Left cardiac atrium (tissue), 4 donors: Measurements from ENCODE around the gene UBAP2L. TPM values are rescaled to one million over a fixed set of nuclear protein-coding genes. Genes with fewer than 3 reads are reported as not detected.

Experiments
- ATAC-seq, 2 donors: fragments of 200-7000 bp; cut with Tn5 transposase; one replicate each; pipeline ENCODE4 v1.9.1; 2020; ENCODE audit warnings: mild to moderate bottlenecking in 2 of 2, moderate library complexity in 2 of 2
- DNase-seq: peaks from one replicate; pipeline ENCODE4 v3.0.0-alpha.2; 2020
- intact Hi-C, 2 donors: fragments of 100-400 bp; cut with DNase I; formaldehyde crosslinking; loops; one replicate each; pipeline versions ENCODE4 v1.14.1 to v1.15.1; 2022 to 2023
- long read RNA-seq: library from polyadenylated mRNA; unstranded; transcript quantifications from one replicate; pipeline ENCODE4 v2.0.0, GENCODE V29; 2021
- total RNA-seq, 2 donors: library from RNA; stranded (reverse); fragmentation: NEBNext Ultra II Directional; extraction: Animal tissue kit (Norgen Biotek cat#: 25700); gene quantifications; one replicate each; pipeline ENCODE4 v1.2.1, GENCODE V29; 2021
- donor health status: DM: no; HTN: yes; CAD: no.
- donor health status: DM: no; HTN: yes; CAD: no; lungs with severe emphysema.
- donor health status: DM: yes; HTN: yes; CAD: no.
- donor health status: Dilated cardiomyopathy.

Gene UBAP2L, protein sequence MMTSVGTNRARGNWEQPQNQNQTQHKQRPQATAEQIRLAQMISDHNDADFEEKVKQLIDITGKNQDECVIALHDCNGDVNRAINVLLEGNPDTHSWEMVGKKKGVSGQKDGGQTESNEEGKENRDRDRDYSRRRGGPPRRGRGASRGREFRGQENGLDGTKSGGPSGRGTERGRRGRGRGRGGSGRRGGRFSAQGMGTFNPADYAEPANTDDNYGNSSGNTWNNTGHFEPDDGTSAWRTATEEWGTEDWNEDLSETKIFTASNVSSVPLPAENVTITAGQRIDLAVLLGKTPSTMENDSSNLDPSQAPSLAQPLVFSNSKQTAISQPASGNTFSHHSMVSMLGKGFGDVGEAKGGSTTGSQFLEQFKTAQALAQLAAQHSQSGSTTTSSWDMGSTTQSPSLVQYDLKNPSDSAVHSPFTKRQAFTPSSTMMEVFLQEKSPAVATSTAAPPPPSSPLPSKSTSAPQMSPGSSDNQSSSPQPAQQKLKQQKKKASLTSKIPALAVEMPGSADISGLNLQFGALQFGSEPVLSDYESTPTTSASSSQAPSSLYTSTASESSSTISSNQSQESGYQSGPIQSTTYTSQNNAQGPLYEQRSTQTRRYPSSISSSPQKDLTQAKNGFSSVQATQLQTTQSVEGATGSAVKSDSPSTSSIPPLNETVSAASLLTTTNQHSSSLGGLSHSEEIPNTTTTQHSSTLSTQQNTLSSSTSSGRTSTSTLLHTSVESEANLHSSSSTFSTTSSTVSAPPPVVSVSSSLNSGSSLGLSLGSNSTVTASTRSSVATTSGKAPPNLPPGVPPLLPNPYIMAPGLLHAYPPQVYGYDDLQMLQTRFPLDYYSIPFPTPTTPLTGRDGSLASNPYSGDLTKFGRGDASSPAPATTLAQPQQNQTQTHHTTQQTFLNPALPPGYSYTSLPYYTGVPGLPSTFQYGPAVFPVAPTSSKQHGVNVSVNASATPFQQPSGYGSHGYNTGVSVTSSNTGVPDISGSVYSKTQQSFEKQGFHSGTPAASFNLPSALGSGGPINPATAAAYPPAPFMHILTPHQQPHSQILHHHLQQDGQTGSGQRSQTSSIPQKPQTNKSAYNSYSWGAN
- 100 to 1,000 TPM in 1 of 2 donors, 10 to 100 TPM in 1; 88.5 to 106 TPM for total RNA-seq
- long read RNA-seq, partial matches to known transcripts, result 4 of 25 reads
- long read RNA-seq, other reads (novel, unspliced or antisense), result 21 of 25 reads

DNA sequence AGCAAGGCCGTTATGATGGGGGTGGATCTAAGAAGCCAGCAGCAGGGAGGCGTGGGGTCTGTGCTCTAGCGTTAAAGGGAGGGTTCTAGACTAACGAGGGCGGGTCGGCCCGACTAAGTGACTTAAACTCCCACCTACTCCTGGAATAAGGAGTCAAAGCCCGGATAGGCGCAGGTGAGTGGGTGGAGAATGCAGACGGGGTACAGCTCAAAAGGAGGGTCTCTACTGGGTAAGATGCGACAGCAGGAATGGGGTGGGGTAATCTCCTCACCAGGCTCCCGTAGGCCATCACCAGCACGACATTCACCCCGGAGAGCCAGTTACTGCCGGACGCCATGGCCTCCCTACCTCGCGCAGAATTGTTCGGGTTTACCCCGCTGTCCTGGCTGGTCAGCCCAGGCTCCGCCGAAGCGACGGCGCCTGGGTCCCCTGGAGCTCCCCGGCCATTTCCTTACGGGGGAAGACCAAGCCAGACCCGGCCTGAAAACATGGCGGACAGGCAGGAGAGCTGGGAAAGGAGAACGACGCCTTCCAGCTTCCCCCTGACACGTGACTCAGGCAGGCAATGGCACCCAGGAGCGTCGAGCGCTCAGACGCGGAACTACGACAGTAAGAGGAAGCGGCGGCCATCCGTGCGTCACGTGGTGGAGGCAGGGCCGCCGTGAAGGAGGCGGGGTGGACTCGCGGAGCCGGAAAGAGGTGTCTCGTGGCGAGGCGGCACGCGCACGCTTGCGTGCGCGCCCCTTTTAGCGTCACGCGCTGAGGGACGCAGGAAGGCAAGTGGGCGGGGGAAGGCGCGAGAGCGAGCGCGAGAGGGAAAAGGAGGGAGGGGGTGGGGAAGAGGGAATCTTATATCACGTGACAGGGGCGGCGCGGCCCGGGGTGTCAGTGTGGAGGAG is at the start of gene UBAP2L:
UBAP2L (plus strand) TSS at position 885 of the 899 bp plus-strand sequence. CDS start 4,169 bp downstream, outside the sequence.
- intact Hi-C loops, result no loop called here
- ATAC-seq (peak; percentile 96 to 98), DNase-seq (peak; percentile 100)

DNA sequence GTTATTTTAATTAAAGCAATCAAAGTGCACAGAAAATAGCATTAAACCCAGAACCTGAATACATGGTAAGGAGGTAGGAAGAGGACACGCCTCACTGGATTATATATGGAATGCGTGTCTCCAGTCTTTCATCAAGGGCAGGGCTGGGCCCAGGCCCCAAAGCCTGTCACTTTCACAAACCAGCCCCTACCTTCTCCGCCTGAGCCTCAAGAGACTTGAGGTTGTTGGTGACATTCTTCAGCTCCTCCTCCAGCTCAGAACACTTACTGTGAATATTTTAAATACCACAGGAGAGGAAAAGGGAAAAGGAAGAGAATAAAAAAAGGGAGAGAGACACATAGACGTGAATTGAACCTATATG is 49.6 kb upstream of the UBAP2L start:
- no peak for ATAC-seq
- intact Hi-C loops, result no loop called here
- DNase-seq, result no peak

DNA sequence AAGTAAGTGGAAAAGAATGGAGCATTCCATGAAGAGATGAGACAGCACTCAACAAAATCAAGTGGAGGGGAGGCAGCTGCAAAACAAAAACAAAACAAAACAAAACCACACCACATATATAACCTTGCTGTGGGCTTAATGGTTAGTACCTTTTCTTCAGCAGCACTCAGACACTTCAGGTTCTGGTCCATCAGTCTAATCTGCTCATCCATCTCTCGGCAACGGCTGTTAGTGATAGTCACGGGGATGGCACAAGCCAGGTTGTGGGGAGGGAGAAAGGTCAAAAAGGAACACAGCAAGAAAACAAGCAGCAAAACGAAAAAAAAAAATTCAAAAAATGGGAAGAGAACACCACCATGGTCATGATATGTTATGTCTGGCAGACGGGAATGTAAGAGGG is 48.9 kb upstream of the UBAP2L start:
- ATAC-seq, result no peak
- intact Hi-C loops, result no loop called here

DNA sequence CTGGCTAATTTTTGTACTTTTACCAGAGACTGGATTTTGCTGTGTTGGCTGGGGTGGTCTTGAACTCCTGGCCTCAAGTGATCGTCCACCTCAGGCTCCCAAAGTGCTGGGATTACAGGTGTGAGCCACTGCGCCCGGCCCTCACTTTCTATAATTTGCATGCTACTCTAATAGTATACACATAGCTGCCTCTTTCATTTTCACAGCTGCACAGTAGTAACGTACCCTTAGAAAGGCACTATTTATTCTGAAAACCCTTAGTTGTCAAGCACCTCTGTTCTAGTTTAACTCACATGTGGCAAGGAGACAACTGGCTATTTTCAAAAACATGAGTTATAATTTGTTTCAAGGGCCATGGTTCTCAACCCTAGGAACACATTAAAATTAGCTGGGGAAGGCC is 46.1 kb upstream of the UBAP2L start:
- ATAC-seq, result no peak
- intact Hi-C loops, result no loop called here
- no peak for DNase-seq

More for the DNA sequence above, 48.9 kb upstream of the UBAP2L start:
- no peak for DNase-seq

DNA sequence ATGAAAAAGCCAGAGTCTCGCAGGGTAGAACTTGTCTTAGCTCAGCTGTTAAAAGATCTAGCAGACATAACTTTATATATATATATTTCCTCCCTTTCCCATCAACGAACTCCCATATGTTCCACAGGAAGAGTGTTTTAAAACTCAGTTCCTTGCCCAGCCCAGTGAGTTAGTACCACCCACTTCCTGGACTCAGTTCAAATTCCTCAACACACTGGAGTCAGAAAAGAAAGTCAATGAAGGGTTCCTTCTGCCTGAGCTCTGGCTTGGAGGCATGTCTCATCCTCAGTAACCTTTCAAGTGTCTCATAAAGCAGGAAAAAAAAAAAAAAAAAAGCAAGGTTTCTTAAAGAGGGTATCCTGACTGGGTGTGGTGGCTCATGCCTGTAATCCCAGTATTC is 44.4 kb upstream of the UBAP2L start:
- ATAC-seq (peak; percentile 46 to 66), DNase-seq (no peak)
- intact Hi-C loops, result no loop called here

DNA sequence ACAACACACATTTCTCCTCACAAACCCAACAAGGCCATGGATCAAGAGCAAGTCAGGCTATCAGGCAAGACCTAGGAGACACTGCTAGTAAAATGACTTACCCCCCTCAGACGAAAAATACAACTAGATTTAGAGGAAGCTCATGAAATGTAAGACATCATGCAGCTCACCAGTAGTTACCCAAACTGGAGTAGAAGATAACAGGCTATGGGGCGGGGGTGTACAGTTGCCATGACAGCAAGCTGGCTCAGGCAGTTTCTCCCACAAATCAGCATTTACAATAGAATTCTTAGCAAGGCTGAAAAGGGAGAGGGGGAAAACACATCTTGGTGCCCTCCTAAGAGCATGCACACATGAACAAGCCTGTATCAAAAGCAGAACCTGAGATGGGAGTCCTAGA is 42.7 kb upstream of the UBAP2L start:
- DNase-seq (no peak), ATAC-seq (no peak)
- intact Hi-C loops, result no loop called here

DNA sequence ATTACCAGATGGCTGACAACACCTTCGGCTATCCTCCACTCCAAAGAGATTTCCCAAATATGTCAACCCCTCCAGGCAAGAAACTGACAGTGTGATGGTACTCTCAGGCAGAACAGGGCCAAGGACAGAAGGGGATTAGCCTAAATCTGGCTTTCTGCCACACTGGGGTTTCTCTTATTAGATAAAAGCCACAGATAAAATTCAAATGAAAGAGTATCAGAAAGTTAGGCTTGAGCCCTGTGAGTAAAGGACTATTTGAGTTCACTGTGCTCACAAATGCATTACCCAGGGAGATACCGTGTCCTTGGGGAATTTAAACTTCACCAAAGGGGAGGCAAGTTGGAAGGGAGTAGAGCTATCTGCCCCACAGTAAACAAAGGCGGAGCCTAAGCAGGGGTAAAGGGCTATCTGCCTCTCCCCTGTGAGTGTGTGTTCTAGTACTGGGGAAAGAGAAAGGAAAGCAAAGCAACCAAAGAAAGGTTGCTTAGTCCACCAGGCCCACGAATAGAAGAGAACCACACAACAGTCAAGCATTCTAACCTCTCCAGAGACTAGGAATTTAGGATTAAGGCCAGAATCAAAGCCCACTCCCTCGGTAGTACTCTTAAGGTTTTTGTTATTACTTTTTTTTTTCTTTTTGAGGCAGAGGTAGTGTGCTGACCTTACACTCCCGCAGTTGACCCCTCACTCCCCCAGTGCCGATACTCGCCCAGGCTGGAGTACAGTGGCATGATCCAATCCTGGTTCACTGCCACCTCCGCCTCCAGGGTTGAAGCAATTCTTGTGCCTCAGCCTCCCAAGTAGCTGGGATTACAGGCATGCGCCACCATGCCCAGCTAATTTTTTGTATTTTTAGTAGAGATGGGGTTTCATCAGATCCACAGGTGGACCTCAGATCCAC is 41.6 kb upstream of the UBAP2L start:
- no peak for ATAC-seq

DNA sequence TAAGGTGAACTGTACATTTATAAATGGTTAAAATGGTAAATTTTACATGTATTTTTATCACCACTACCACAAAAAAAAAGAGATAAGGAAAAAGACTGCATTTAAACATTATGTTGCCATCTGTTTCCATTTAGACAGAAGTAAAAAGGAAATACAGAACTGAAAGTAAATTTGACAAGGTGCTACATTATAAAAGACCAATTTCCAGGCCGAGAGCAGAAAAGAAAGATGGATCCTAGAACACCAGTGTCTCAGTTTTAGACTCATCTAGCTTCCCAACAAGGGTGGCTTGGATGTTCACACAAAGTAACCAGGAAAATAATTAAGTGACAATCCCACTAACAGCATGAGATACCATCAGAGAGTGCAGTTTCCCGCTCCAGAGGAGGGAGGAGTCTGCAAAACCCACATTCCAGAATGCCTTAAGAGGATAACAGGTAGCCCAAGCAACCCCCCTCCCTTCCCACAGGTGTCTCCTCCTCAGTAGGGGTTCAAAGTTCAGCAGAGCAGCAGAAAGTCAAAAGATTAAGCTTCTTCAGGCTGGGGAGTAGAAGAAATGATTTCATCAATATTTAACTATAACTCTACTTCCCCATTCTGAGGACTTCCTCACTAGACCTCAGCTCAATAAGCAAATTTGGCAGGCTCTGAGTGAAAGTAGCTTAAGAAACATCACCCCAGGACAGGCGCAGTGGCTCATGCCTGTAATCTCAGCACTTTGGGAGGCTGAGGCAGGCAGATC is 40.6 kb upstream of the UBAP2L start:
- ATAC-seq, result no peak
- DNase-seq, result no peak
- intact Hi-C loops, result no loop called here

More for the DNA sequence above, 41.6 kb upstream of the UBAP2L start:
- intact Hi-C loops, result no loop called here
- no peak for DNase-seq

DNA sequence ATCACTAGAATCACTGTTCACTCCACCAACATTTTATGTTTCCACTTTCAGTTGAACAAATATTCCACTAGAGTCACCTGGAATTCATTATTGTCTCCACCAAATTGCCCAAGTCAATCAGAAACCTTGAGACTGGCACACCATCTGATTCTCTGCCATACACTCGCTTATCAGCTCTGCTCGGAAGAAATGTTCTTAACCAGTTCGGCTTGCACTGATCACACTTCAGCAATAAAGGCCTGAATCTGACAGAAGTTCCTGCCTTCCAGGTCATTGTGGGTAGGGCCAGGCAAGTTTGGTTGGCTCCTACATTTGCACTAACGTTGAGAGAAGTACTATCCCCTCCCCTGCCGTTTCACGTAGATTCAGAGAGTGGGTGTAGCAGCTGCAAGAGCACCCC is 38.8 kb upstream of the UBAP2L start:
- DNase-seq (no peak), ATAC-seq (no peak)
- intact Hi-C loops, result no loop called here

DNA sequence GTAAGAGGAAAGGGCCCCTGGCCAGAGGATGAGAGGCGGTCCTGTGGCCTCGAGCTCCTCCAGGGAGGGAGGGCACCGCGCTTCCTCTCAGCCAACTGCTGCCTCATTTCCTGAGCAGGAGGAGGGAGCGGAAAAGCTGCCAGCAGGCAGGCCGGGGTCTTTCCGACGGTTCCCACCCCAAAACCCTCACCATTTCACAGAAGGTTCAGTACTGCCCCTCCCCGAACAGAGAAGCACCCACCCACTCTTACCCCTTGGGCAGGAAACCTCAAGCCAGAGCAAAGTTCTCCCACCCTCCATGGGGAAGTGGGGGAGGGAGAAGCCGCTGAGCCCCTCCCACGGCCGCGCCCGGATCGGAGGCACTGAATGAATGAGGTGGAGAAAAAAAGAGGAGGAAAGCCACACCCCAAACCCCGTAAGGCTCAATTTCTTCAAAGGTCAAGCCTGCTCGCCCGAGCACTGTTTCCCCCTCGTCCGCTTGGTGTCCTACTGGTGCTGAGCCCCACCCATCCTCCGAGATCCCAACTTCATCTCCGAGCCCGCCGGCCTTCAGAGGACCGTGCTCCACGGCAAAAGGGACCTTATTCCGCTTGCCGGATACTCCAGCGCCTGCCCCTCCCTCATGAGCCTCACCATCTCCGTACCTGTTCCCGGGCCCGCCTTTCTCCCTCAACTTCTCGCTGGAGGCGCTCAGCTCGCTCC is 38.3 kb upstream of the UBAP2L start:
- ATAC-seq (peak; percentile 65 to 79), DNase-seq (peak; percentile 89)
- intact Hi-C loops, result no loop called here

DNA sequence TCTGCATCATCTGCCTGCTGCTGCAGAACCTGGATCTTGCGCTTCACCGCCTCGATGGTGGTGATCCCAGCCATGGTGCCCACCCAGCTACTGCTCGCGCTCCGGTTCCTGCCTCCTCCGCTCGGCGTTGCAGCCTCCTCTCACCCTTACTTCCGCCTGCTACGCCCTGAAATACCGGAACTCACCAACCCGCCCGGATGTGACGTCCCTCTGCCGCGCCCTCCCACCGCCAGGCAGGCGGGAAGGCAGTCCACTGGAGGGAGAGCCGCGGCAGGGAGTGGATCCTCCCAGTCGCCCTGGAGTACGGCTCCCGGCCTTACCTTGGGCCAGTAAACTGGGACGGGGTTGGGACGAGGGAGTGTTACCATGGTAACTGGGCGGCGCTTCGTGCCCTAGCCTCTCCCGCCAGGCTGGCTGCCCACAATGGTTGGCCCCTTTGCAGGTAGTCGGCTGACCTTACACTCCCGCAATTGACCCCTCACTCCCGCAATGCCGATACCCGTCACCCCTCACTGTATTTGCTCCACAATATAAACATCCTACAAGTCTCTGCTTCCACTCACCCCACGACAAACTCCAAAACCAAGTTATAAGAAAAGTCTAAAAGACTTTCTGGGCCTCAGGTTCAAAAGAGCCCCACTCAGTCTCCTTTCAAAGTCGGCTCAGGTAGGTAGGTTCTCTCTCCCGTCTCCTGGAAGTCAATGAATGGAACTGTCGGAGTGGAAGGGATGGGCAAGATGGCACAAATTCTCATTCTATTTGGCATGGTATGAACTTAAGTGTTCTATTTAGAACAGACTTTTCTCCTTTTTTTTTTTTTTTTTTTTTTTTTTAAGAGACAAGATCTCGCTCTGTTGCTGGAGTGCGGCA is 37.5 kb upstream of the UBAP2L start:
- peak; percentile 96 for ATAC-seq
- intact Hi-C loops, result no loop called here
- DNase-seq, result peak; percentile 96

DNA sequence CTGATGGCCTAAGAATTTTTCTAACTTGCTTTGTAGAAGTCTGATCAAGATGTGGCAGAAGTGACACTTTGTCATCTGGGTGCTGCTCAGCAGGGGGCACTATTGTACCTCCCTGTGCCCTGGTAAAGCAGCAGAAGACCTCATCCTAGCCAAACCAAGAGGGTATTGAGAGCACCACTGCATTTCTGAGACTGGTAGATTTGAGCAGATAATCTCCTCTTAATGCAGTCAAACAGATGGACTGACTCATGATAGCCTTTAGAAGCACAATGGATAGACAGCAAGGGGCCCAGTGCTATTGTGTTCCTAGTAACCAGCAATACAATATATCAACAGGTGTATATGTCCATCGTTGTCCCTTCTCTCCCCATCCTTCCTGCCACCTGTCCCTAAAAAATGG is 34.6 kb upstream of the UBAP2L start:
- intact Hi-C loops, result no loop called here
- no peak for DNase-seq
- no peak for ATAC-seq

DNA sequence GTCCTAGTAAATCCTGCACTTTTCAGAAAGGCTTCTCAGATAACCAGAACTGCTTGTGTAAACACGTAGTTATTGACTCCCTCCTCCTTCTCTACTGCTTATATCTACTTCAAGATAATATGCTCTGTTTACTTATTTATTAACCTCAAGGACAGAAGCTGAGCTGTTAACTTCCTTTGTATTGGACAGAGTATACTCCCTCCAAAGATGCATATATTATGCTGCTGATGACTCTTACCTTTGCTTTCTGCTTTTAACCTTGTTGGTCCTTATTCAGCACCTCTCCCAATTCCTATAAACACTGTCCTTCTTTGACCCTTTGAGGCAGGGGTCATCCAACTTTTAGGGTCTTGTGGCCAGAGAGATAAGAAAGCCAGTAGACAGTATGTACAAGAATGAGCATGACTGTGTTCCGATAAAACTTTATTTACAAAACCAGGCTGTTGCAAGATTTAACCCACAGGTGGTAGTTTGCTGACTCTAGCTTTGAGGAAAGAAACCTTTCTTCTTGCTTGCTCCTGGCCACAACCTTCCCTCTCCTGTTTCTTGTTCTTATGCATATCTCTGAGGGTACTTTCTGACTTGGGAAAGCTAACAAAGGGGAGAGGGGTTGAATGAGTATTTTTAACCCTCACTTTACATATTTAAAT is 33.8 kb upstream of the UBAP2L start:
- ATAC-seq (no peak), DNase-seq (no peak)
- intact Hi-C loops, result no loop called here

DNA sequence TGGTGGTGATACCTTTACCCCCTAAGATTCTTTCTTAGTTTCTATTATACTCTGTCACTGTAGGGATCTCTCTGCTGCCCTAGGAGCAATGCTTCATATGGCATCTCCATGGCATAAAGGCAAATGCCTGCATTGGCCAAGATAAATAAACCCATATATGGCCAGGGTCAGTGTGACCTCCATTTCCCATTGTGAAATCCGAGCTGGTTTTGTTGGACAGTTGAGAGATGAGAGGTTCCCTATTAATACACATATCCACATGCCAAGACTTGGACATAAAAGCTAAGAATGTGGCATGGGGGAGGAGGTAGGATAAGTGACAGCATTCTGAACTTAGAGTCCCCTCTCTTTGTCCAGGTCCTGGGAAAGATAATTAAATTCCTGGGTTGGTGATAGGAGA is 30.2 kb upstream of the UBAP2L start:
- DNase-seq (no peak), ATAC-seq (peak; percentile 61 to 75)
- intact Hi-C loops, result no loop called here

DNA sequence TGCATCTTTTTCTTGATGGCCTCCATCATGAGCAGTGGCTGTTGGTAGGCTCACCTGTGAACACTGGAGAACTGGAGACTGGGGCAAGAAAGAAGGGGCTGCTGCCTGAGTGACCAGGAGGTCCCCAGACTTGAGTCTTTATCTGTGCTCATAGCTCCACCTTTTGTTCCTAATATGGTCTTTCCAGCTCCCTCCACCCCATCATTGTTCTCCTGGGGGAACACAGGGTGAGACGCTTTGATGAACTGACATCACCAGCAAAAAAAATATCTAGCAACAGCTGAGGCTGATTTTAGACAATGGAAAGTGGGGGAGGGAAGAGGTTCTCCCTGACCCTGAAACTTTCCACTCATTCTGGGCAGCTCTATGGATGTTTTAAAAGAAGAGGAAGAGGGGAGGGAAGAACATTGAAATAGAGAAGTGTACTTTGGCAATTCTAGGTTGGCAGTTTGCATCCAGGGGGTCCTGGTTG is 28.7 kb upstream of the UBAP2L start, which contains the start of gene TPM3:
TPM3 (minus strand) TSS at position 111 of the 472 bp plus-strand sequence; CDS start at position 29, 82 bp downstream.
- DNase-seq (no peak), ATAC-seq (peak; percentile 41 to 66)
- intact Hi-C loops, result no loop called here
